WI38 (cell line): ENCODE results near the gene CNN2.
A peak's percentile ranks its signal among the peaks of the same experiment; 100 is the strongest.

ENCODE experiments used
- H3K4me3 ChIP-seq: 2 replicates; pipeline ENCODE4 v1.5.1; 2011; ENCODE audit warnings: low read depth, mild to moderate bottlenecking, control low read depth, low read length
- CTCF ChIP-seq: IDR thresholded peaks from 2 replicates; pipeline ENCODE4 v1.5.1; 2012; ENCODE audit warnings: low read depth, mild to moderate bottlenecking, control low read depth, low read length

Gene CNN2

GRCh38 chr19:996051-996838, 30.2 kb upstream of the CNN2 start:
- no peak overlapping the region for H3K4me3 ChIP-seq
- TF ChIP-seq CTCF, result no peak

GRCh38 chr19:998064-998463, 28.3 kb upstream of the CNN2 start:
- TF ChIP-seq CTCF, result no peak
- no peak overlapping the region for H3K4me3 ChIP-seq

GRCh38 chr19:999379-999719, 27.1 kb upstream of the CNN2 start:
- H3K4me3 ChIP-seq, result no peak overlapping the region
- TF ChIP-seq CTCF, result no peak

GRCh38 chr19:1000095-1000494, 26.3 kb upstream of the CNN2 start, which contains the start of gene GRIN3B:
GRIN3B (plus strand) TSS chr19:1000419; CDS start chr19:1000438, 19 bp downstream.
- peak within 1 kb of the TSS; percentile 33 for H3K4me3 ChIP-seq
- TF ChIP-seq CTCF, result peak; percentile 49

GRCh38 chr19:1000591-1001537, 25.5 kb upstream of the CNN2 start:
- H3K4me3 ChIP-seq, result peak overlapping the region; percentile 33
- no peak for TF ChIP-seq CTCF

- H3K4me3 ChIP-seq, result no peak overlapping the region
Measured at GRCh38 chr19:1001538-1002166, 24.8 kb upstream of the CNN2 start.

More at GRCh38 chr19:1001538-1002166, 24.8 kb upstream of the CNN2 start:
- peak; percentile 78 for TF ChIP-seq CTCF
